Measurements from ENCODE around the gene TNIK.

DNA sequence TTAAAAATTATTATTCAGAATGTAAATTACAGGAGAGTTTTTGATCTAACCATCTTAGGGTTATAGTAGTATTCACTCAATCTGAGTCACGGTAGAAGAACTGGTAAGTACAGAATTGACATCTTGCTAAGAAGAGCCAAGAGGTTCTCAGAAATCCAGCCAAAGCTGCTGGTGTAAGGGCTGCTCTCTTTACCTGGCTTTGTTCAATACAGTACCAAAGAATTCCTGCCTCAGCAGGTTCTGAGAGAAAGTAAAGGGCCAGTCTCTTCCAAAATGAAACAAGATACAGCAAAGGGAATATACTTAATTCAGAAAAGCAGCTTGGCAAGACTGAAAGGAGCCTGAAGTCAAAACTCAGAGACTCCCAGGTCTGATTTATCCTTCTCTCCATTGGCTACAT is 193.1 kb downstream of the TNIK start:
- TF ChIP-seq TAF1 (IDR thresholded peaks at IDR 0.05; ENCODE audit: borderline replicate concordance, insufficient read depth, low read length) (no peak), POLR2AphosphoS5 (IDR thresholded peaks at IDR 0.05; ENCODE audit: low read depth, low read length) (no peak)

All from PFSK-1 (cell line).